ENCODE data around the gene BCAM. TPM values are rescaled to one million over a fixed set of nuclear protein-coding genes. Genes with fewer than 3 reads are reported as not detected.
A peak's percentile ranks its signal among the peaks of the same experiment; 100 is the strongest.
"Not testable (repeated sequence)": the region's sequence is repeated elsewhere in the genome, so short reads cannot be mapped to it uniquely, and the experiment has no call there.

The BCAM gene
- total RNA-seq, 1 experiment from 2014 or later = 116 TPM

DNA sequence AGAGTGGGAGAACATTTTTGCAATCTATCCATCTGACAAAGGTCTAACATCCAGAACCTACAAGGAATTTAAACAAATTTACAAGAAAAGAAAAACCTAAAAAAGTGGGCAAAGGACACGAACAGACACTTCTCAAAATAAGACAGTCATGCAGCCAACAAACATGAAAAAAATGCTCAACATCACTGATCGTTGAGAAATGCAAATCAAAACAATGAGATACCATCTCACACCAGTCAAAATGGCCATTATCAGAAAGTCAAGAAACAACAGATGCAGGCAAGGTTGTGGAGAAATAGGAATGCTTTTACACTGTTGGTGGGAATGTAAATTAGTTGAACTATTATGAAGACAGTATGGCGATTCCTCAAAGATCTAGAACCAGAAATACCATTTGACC, 52.7 kb downstream of the BCAM start:
- peaks cover 80% of the 10 kb centered on the region for H3K36me3 ChIP-seq
- not testable (repeated sequence) for H3K27ac ChIP-seq; H3K9me3 ChIP-seq (replicated peaks); DNase-seq (ENCODE audit: low read depth in 1 of 2, low spot score in 2 of 2); H3K27me3 ChIP-seq (replicated peaks); H3K4me3 ChIP-seq
- peaks cover 28% of the 10 kb centered on the region for H3K4me1 ChIP-seq (replicated peaks)

DNA sequence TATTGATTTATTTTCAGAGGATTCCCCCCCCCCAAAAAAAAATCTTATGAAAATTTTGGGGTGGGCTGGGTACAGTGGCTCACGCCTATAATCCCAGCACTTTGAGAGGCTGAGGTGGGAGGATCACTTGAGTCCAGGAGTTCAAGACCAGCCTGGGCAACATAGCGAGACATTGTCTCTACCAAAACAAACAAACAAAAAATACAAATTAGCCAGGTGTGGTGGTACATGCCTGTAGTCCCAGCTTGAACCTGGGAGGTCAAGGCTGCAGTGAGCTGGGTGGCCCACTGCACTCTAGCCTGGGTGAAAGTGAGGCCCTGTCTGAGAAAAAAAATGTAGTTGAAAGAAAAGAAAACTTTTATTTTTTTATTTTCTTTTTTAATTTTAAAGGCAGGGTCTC, 55.1 kb downstream of the BCAM start:
- H3K27me3 ChIP-seq (replicated peaks) = no peaks in the 10 kb centered on the region
- no peak for DNase-seq (ENCODE audit: low read depth in 1 of 2, low spot score in 2 of 2)
- peaks cover 81% of the 10 kb centered on the region for H3K36me3 ChIP-seq
- no peak overlapping the region for H3K4me3 ChIP-seq
- H3K4me1 ChIP-seq (replicated peaks) = peaks cover 38% of the 10 kb centered on the region
- no peak overlapping the region for H3K27ac ChIP-seq
- no peaks in the 10 kb centered on the region for H3K9me3 ChIP-seq (replicated peaks)

GRCh38 chr19:44865196-44865767, 56.4 kb downstream of the BCAM start:
- Histone ChIP-seq H3K4me3 (no peak overlapping the region), H3K9me3 (replicated peaks) (no peaks in the 10 kb centered on the region), H3K4me1 (replicated peaks) (peaks cover 51% of the 10 kb centered on the region), H3K27me3 (replicated peaks) (no peaks in the 10 kb centered on the region), H3K36me3 (peaks cover 78% of the 10 kb centered on the region), H3K27ac (no peak overlapping the region)
- no peak for DNase-seq (ENCODE audit: low read depth in 1 of 2, low spot score in 2 of 2)

GRCh38 chr19:44866664-44867063, 57.8 kb downstream of the BCAM start:
- Histone ChIP-seq H3K9me3 (replicated peaks) (no peaks in the 10 kb centered on the region), H3K4me1 (replicated peaks) (peaks cover 59% of the 10 kb centered on the region), H3K36me3 (peaks cover 81% of the 10 kb centered on the region), H3K4me3 (no peak overlapping the region), H3K27me3 (replicated peaks) (no peaks in the 10 kb centered on the region), H3K27ac (peak overlapping the region; percentile 33; the same call in 1 of the 2 replicates)
- DNase-seq (ENCODE audit: low read depth in 1 of 2, low spot score in 2 of 2) = no peak

- Histone ChIP-seq H3K27me3 (replicated peaks) (no peaks in the 10 kb centered on the region), H3K9me3 (replicated peaks) (no peaks in the 10 kb centered on the region), H3K4me3 (no peak overlapping the region), H3K4me1 (replicated peaks) (peaks cover 59% of the 10 kb centered on the region), H3K36me3 (peaks cover 81% of the 10 kb centered on the region), H3K27ac (peak overlapping the region; percentile 99; the same call in 1 of the 2 replicates)
- no peak for DNase-seq (ENCODE audit: low read depth in 1 of 2, low spot score in 2 of 2)
Measured at GRCh38 chr19:44867578-44867977, 58.7 kb downstream of the BCAM start.

DNA sequence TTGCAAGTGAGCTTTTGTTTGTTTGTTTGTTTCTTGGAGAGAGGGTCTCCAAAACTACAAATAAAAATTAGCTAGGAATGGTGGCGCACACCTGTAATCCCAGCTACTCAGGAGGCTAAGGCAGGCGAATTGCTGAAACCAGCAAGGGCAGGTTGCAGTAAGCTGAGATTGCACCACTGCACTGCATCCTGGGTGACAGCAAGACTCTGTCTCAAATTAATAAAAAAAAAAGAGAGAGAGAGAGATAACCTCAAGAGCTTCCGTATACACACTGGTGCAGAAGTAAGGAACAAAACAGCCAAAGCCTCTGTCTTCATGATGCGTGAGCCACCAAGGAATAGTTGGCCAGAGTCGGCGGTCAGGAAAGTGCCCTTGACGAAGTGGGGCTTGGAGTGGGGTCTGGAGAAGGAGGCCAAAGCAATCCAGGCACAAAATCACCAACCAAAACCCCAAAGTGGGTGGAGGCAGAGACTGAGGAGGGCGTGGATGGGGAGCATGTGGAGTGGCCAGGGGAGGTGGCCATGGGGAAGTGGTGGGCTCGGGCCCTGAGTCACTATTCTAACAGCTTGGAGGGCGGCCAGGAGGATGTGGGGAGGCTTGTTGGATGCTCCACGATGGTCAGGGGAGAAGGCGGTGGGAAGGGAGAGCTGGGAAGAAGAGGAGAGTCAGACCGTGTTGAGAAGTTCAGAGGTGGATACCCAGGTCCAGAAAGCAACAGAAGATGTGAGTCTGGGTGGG, 61.0 kb downstream of the BCAM start:
- Histone ChIP-seq H3K9me3 (replicated peaks) (no peaks in the 10 kb centered on the region), H3K4me1 (replicated peaks) (peaks cover 77% of the 10 kb centered on the region), H3K27me3 (replicated peaks) (no peaks in the 10 kb centered on the region), H3K4me3 (no peak overlapping the region), H3K36me3 (peaks cover 86% of the 10 kb centered on the region), H3K27ac (peak overlapping the region; percentile 50)
- DNase-seq (ENCODE audit: low read depth in 1 of 2, low spot score in 2 of 2) = peak; percentile 85 to 96

Other genes with a start within 250 kb of the BCAM start
- gene IGSF23, start 195.5 kb upstream of the BCAM start, total RNA-seq (2014; rRNA removed; shearing (Covaris generic)) = 0.37 TPM in 1 of 2 replicates, not detected in the other
- 101 and 182 TPM in 2 replicates for gene PVR, start 165.2 kb upstream of the BCAM start, total RNA-seq (2014; rRNA removed; shearing (Covaris generic))
- 0.06 and 1.6 TPM in 2 replicates for gene CEACAM19, start 137.6 kb upstream of the BCAM start, total RNA-seq (2014; rRNA removed; shearing (Covaris generic))
- gene CEACAM16, start 110.0 kb upstream of the BCAM start, total RNA-seq (2014; rRNA removed; shearing (Covaris generic)) = not detected in 2 replicates
- gene BCL3, start 60.4 kb upstream of the BCAM start, total RNA-seq (2014; rRNA removed; shearing (Covaris generic)) = 3.9 and 12.3 TPM in 2 replicates
- not detected in 2 replicates for gene CBLC, start 31.2 kb upstream of the BCAM start, total RNA-seq (2014; rRNA removed; shearing (Covaris generic))
- gene NECTIN2, start 37.2 kb downstream of the BCAM start, total RNA-seq (2014; rRNA removed; shearing (Covaris generic)) = 246 and 273 TPM in 2 replicates
- gene TOMM40, start 82.2 kb downstream of the BCAM start, total RNA-seq (2014; rRNA removed; shearing (Covaris generic)) = 193 and 222 TPM in 2 replicates
- 1.7 TPM in 2 replicates for gene APOE, start 96.7 kb downstream of the BCAM start, total RNA-seq (2014; rRNA removed; shearing (Covaris generic))
- gene APOC1, start 105.5 kb downstream of the BCAM start, total RNA-seq (2014; rRNA removed; shearing (Covaris generic)) = not detected in 2 replicates
- gene APOC4, start 133.1 kb downstream of the BCAM start, total RNA-seq (2014; rRNA removed; shearing (Covaris generic)) = not detected in 2 replicates
- not detected in 2 replicates for gene APOC2, start 136.9 kb downstream of the BCAM start, total RNA-seq (2014; rRNA removed; shearing (Covaris generic))
- gene CLPTM1, start 146.3 kb downstream of the BCAM start, total RNA-seq (2014; rRNA removed; shearing (Covaris generic)) = 29.1 and 44.9 TPM in 2 replicates
- 5.8 and 12.6 TPM in 2 replicates for gene RELB, start 192.4 kb downstream of the BCAM start, total RNA-seq (2014; rRNA removed; shearing (Covaris generic))
- 14.4 and 51.8 TPM in 2 replicates for gene CLASRP, start 229.9 kb downstream of the BCAM start, total RNA-seq (2014; rRNA removed; shearing (Covaris generic))